ENCODE measurements around the gene GFRA1. TPM values are rescaled to one million over a fixed set of nuclear protein-coding genes. Genes with fewer than 3 reads are reported as not detected.
A peak's percentile ranks its signal among the peaks of the same experiment; 100 is the strongest.

The GFRA1 gene
- polyA plus RNA-seq, 4 donors: 19.6 to 29.4 (median 24.4) TPM

- DNase-seq (ENCODE audit: low read depth in 4 of 4, low spot score in 3 of 4): no peak
Measured at GRCh38 chr10:116201670-116202430, 71.2 kb downstream of the GFRA1 start.

GRCh38 chr10:116201011-116201410 is 72.0 kb downstream of the GFRA1 start:
- no peak for DNase-seq (ENCODE audit: low read depth in 4 of 4, low spot score in 3 of 4)

GRCh38 chr10:116198676-116199035 is 74.3 kb downstream of the GFRA1 start:
- no peak for DNase-seq (ENCODE audit: low read depth in 4 of 4, low spot score in 3 of 4)

- no peak for DNase-seq (ENCODE audit: low read depth in 4 of 4, low spot score in 3 of 4)
Measured at GRCh38 chr10:116197946-116198675, 74.9 kb downstream of the GFRA1 start.

- no peak for DNase-seq (ENCODE audit: low read depth in 4 of 4, low spot score in 3 of 4)
Measured at GRCh38 chr10:116195583-116195982, 77.4 kb downstream of the GFRA1 start.

- no peak for DNase-seq (ENCODE audit: low read depth in 4 of 4, low spot score in 3 of 4)
Measured at GRCh38 chr10:116195039-116195438, 78.0 kb downstream of the GFRA1 start.

GRCh38 chr10:116194061-116194460 is 78.9 kb downstream of the GFRA1 start:
- DNase-seq (ENCODE audit: low read depth in 4 of 4, low spot score in 3 of 4): no peak

- DNase-seq (ENCODE audit: low read depth in 4 of 4, low spot score in 3 of 4): no peak
Measured at GRCh38 chr10:116190883-116191282, 82.1 kb downstream of the GFRA1 start.

DNA sequence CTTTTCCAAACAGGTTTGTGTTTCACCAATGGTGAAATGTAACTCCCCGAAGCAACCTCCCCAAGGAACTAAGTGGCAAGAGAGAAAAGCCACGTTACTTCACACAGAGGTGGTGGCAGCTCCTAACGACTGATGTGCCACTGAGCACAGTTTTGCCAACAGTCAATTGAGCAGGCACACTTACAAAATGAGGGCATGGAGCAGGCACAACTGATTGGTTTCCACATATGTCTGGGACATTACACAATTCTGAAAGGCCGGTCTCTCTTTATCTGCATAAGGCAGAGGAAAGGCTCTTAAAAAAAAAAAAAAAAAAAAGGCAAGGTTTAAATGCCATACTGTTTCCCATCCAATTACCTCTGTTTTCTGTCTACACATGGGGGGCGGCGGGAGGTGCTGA is 86.7 kb downstream of the GFRA1 start:
- DNase-seq (ENCODE audit: low read depth in 4 of 4, low spot score in 3 of 4): no peak

GRCh38 chr10:116185199-116185867 is 87.7 kb downstream of the GFRA1 start:
- no peak for DNase-seq (ENCODE audit: low read depth in 4 of 4, low spot score in 3 of 4)

GRCh38 chr10:116184512-116184794 is 88.6 kb downstream of the GFRA1 start:
- no peak for DNase-seq (ENCODE audit: low read depth in 4 of 4, low spot score in 3 of 4)

- DNase-seq (ENCODE audit: low read depth in 4 of 4, low spot score in 3 of 4): peak in 3 of 4 donors; percentile 16 to 27 (median 20)
Measured at GRCh38 chr10:116183733-116184511, 89.1 kb downstream of the GFRA1 start.

GRCh38 chr10:116182426-116182825 is 90.6 kb downstream of the GFRA1 start:
- no peak for DNase-seq (ENCODE audit: low read depth in 4 of 4, low spot score in 3 of 4)

GRCh38 chr10:116178086-116178605 is 94.9 kb downstream of the GFRA1 start:
- no peak for DNase-seq (ENCODE audit: low read depth in 4 of 4, low spot score in 3 of 4)

DNA sequence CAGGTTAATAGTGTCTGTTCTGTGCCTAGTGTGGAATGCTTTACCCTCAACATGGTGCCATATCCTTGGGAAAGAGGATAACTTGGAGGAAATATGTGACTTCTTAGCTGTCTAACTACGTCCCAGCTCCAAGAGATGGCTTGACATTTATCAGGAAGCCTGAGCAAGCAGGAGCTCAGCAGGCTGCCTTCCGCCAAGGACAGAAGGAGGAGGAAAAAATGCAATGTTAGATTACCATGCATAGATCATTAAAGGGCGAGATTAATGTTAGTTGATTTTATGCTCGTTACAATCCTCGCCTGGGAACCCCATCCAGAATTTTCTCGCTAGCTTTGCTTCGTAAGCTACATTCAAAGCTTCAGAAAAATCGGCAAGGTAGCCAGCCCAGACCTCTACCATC is 97.8 kb downstream of the GFRA1 start:
- DNase-seq (ENCODE audit: low read depth in 4 of 4, low spot score in 3 of 4): no peak

- DNase-seq (ENCODE audit: low read depth in 4 of 4, low spot score in 3 of 4): no peak
Measured at GRCh38 chr10:116171505-116171904, 101.5 kb downstream of the GFRA1 start.

DNA sequence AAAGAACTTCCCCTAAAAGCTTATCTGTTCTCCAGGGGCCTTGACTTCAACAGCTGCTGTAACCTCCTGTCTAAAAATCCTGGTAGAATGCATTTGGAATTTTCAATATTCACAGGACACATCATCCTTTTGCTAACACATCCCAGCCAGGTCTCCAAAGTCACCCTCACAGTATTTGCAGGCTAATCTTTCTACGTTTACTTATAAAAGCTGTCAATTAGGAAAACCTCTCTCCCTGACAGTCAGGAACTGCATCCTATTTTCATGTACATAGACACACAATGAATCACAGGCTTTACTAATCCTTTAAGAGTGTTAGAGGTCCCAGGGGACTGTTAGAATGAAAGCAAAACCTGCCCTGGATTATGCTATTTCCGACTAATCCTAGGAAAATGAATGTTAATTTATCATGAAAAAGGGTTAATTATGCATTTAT is 102.2 kb downstream of the GFRA1 start:
- DNase-seq (ENCODE audit: low read depth in 4 of 4, low spot score in 3 of 4): no peak

DNA sequence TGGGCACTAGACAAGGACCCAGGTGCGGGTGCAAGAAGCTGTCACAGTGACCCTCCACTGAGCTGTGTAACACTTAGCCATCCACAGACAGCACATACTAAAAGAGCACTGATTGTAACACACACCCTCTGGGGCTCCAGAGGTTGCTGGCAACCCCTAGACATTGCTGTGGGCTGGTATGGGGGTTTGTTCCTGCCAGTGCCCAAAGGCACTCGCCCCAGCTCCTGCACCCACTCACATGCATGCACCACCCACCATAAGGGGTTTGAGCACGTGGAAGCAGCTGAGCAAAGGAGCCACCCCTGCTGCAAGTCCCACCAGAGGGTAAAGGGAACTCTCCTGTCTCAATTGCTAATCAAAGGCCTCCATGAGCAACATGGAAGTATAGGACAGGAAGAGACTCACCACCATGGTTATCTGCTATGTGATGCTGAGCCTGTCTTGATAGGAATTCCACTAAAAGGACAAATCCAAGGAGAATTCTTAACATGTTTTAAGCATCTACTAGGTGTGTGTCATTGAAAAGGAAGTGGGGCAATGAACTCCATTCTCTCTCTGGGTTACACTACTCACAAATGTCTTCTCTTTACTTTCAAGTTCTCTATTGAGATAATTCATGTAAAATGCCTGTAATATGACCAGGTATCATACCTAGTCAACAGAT is 103.1 kb downstream of the GFRA1 start:
- DNase-seq (ENCODE audit: low read depth in 4 of 4, low spot score in 3 of 4): no peak

DNA sequence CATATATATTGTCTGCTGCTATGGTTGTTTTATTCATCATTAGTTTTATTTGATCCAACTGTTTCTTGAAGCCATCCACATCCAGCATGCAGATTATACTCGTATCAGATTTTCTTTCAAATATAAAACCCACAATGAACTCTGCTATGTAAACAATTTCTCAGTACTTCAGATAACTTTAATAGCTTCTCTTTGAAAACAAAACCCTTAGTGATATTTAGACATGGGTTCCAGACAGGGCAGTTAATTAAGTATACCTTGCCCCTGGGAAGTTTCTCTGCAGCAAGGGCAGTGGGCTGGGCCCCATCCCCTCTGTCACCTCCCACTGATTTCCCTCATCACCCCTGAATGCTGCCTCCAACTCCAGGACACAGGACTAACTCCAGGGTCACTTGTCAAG is 104.3 kb downstream of the GFRA1 start:
- no peak for DNase-seq (ENCODE audit: low read depth in 4 of 4, low spot score in 3 of 4)

- DNase-seq (ENCODE audit: low read depth in 4 of 4, low spot score in 3 of 4): no peak
Measured at GRCh38 chr10:116168329-116168728, 104.7 kb downstream of the GFRA1 start.

Data from right renal pelvis (tissue), 4 donors.